Activated naive CD4-positive, alpha-beta T cell treated with anti-CD3 and anti-CD28 coated beads, Interleukin-2, amount 10 ng/mL, durations not matched to agents 7 days and 5 days (primary cell): Measurements from ENCODE around the gene AARS1.
"Not testable (repeated sequence)": the region's sequence is repeated elsewhere in the genome, so short reads cannot be mapped to it uniquely, and the experiment has no call there.

ENCODE experiments used
- CTCF ChIA-PET: fragments of 350-600 bp; sonication (Branson Sonifier 250); formaldehyde crosslinking; loops from one replicate; lab custom pipeline; 2021; ENCODE audit warnings: antibody characterized with exemption; lab: Charles Lee
- DNase-seq: peaks from one replicate; pipeline ENCODE4 v3.0.0-alpha.2; 2020
- H3K27ac Mint-ChIP-seq: one replicate; pipeline ENCODE4 v1.8.0; 2021; ENCODE audit warnings: mild to moderate bottlenecking, moderate library complexity, mixed read lengths
- H3K27me3 Mint-ChIP-seq: one replicate; pipeline ENCODE4 v1.8.0; 2021; ENCODE audit warnings: mild to moderate bottlenecking, mixed read lengths
- H3K36me3 Mint-ChIP-seq: one replicate; pipeline ENCODE4 v1.8.0; 2021; ENCODE audit warnings: mixed read lengths
- H3K4me1 Mint-ChIP-seq: one replicate; pipeline ENCODE4 v1.8.0; 2021; ENCODE audit warnings: mixed read lengths
- H3K4me3 Mint-ChIP-seq: one replicate; pipeline ENCODE4 v1.8.0; 2021; ENCODE audit warnings: mild to moderate bottlenecking, moderate library complexity, mixed read lengths
- H3K9me3 Mint-ChIP-seq: one replicate; pipeline ENCODE4 v1.8.0; 2021; ENCODE audit warnings: mixed read lengths

AARS1 gene

GRCh38 chr16:70231831-70232230, 57.5 kb downstream of the AARS1 start:
- H3K4me1 Mint-ChIP-seq, H3K27ac Mint-ChIP-seq, CTCF ChIA-PET, H3K4me3 Mint-ChIP-seq, H3K9me3 Mint-ChIP-seq, DNase-seq, H3K27me3 Mint-ChIP-seq: not testable (repeated sequence)
- peaks cover 21% of the 10 kb centered on the region for H3K36me3 Mint-ChIP-seq

GRCh38 chr16:70226024-70226423, 63.3 kb downstream of the AARS1 start:
- CTCF ChIA-PET, H3K27me3 Mint-ChIP-seq, DNase-seq, H3K4me3 Mint-ChIP-seq, H3K9me3 Mint-ChIP-seq, H3K27ac Mint-ChIP-seq: not testable (repeated sequence)
- H3K36me3 Mint-ChIP-seq = peaks cover 21% of the 10 kb centered on the region
- peaks cover 16% of the 10 kb centered on the region for H3K4me1 Mint-ChIP-seq

- H3K27me3 Mint-ChIP-seq, H3K4me3 Mint-ChIP-seq, CTCF ChIA-PET, DNase-seq, H3K9me3 Mint-ChIP-seq, H3K27ac Mint-ChIP-seq: not testable (repeated sequence)
- Mint-ChIP-seq H3K36me3 (peaks cover 22% of the 10 kb centered on the region), H3K4me1 (peaks cover 16% of the 10 kb centered on the region)
Observed at GRCh38 chr16:70225430-70225829, 63.9 kb downstream of the AARS1 start.

- H3K36me3 Mint-ChIP-seq = peaks cover 25% of the 10 kb centered on the region
- not testable (repeated sequence) for H3K27me3 Mint-ChIP-seq, H3K27ac Mint-ChIP-seq
Observed at GRCh38 chr16:70224645-70225044, 64.7 kb downstream of the AARS1 start.

GRCh38 chr16:70223971-70224513, 65.3 kb downstream of the AARS1 start:
- CTCF ChIA-PET, H3K9me3 Mint-ChIP-seq, H3K27me3 Mint-ChIP-seq, DNase-seq, H3K4me3 Mint-ChIP-seq: not testable (repeated sequence)
- H3K4me1 Mint-ChIP-seq = peaks cover 16% of the 10 kb centered on the region
- peaks cover 26% of the 10 kb centered on the region for H3K36me3 Mint-ChIP-seq
- H3K27ac Mint-ChIP-seq = peak overlapping the region; percentile 12

More at GRCh38 chr16:70224645-70225044, 64.7 kb downstream of the AARS1 start:
- H3K4me3 Mint-ChIP-seq, DNase-seq, H3K9me3 Mint-ChIP-seq, CTCF ChIA-PET: not testable (repeated sequence)
- peaks cover 16% of the 10 kb centered on the region for H3K4me1 Mint-ChIP-seq

GRCh38 chr16:70223216-70223615, 66.1 kb downstream of the AARS1 start:
- H3K4me3 Mint-ChIP-seq, H3K9me3 Mint-ChIP-seq, DNase-seq, CTCF ChIA-PET, H3K27me3 Mint-ChIP-seq: not testable (repeated sequence)
- H3K36me3 Mint-ChIP-seq = peaks cover 24% of the 10 kb centered on the region
- peak overlapping the region; percentile 77 for H3K27ac Mint-ChIP-seq
- H3K4me1 Mint-ChIP-seq = peaks cover 16% of the 10 kb centered on the region

GRCh38 chr16:70222574-70222973, 66.7 kb downstream of the AARS1 start:
- Mint-ChIP-seq H3K4me1 (peaks cover 16% of the 10 kb centered on the region), H3K27ac (peak overlapping the region; percentile 64), H3K36me3 (peaks cover 25% of the 10 kb centered on the region)
- H3K9me3 Mint-ChIP-seq, H3K27me3 Mint-ChIP-seq, CTCF ChIA-PET, H3K4me3 Mint-ChIP-seq: not testable (repeated sequence)
- DNase-seq = peak; percentile 25

GRCh38 chr16:70218586-70218985, 70.7 kb downstream of the AARS1 start:
- H3K27me3 Mint-ChIP-seq, H3K9me3 Mint-ChIP-seq, H3K4me3 Mint-ChIP-seq, DNase-seq, H3K27ac Mint-ChIP-seq, CTCF ChIA-PET: not testable (repeated sequence)
- H3K4me1 Mint-ChIP-seq = peaks cover 12% of the 10 kb centered on the region
- peaks cover 22% of the 10 kb centered on the region for H3K36me3 Mint-ChIP-seq

- H3K27ac Mint-ChIP-seq, H3K4me3 Mint-ChIP-seq, H3K4me1 Mint-ChIP-seq, H3K27me3 Mint-ChIP-seq, CTCF ChIA-PET, DNase-seq, H3K9me3 Mint-ChIP-seq: not testable (repeated sequence)
- peaks cover 24% of the 10 kb centered on the region for H3K36me3 Mint-ChIP-seq
Observed at GRCh38 chr16:70206382-70206781, 82.9 kb downstream of the AARS1 start.

- H3K27me3 Mint-ChIP-seq, H3K4me1 Mint-ChIP-seq, H3K9me3 Mint-ChIP-seq, CTCF ChIA-PET, H3K4me3 Mint-ChIP-seq, DNase-seq, H3K27ac Mint-ChIP-seq: not testable (repeated sequence)
- peaks cover 16% of the 10 kb centered on the region for H3K36me3 Mint-ChIP-seq
Observed at GRCh38 chr16:70204668-70205405, 84.5 kb downstream of the AARS1 start.

GRCh38 chr16:70204010-70204409, 85.3 kb downstream of the AARS1 start:
- H3K4me1 Mint-ChIP-seq, DNase-seq, H3K27ac Mint-ChIP-seq, CTCF ChIA-PET, H3K27me3 Mint-ChIP-seq, H3K9me3 Mint-ChIP-seq, H3K4me3 Mint-ChIP-seq: not testable (repeated sequence)
- H3K36me3 Mint-ChIP-seq = peaks cover 12% of the 10 kb centered on the region

- H3K9me3 Mint-ChIP-seq, CTCF ChIA-PET, DNase-seq, H3K27ac Mint-ChIP-seq, H3K4me3 Mint-ChIP-seq, H3K27me3 Mint-ChIP-seq, H3K4me1 Mint-ChIP-seq: not testable (repeated sequence)
- H3K36me3 Mint-ChIP-seq = peaks cover 12% of the 10 kb centered on the region
Observed at GRCh38 chr16:70203508-70203907, 85.8 kb downstream of the AARS1 start.
